H1 (cell line): ENCODE results near the gene ZMYM3. TPM values are rescaled to one million over a fixed set of nuclear protein-coding genes. Genes with fewer than 3 reads are reported as not detected.
"Not testable (repeated sequence)": the region's sequence is repeated elsewhere in the genome, so short reads cannot be mapped to it uniquely, and the experiment has no call there.

Experiments used
- CTCF ChIA-PET: fragments of 300-600 bp; sonication (Branson Sonifier 250); formaldehyde crosslinking; loops from one replicate; lab custom pipeline; 2021; ENCODE audit not compliant: partially characterized antibody; lab: Charles Lee
- POLR2A ChIA-PET: fragments of 300-600 bp; sonication (Branson Sonifier 250); formaldehyde crosslinking; loops from one replicate; lab custom pipeline; 2021; ENCODE audit warnings: inconsistent platforms; ENCODE audit not compliant: partially characterized antibody; lab: Charles Lee
- DNase-seq, 2 experiments: peaks; one replicate each; pipeline versions ENCODE4 v3.0.0 to v3.0.0-alpha.2; 2010 to 2022; ENCODE audit warnings: low spot score in 2 of 2, low read depth in 1 of 2, mixed read lengths in 1 of 2
- FAIRE-seq: peaks from 2 replicates; lab custom pipeline; 2011; peaks lifted over from hg19 to GRCh38; lab: Jason Lieb, UNC
- H2AFZ ChIP-seq: 2 replicates; pipeline ENCODE4 v1.8.1; 2012; ENCODE audit warnings: low read length, inconsistent platforms
- H2AK5ac ChIP-seq: 2 replicates; pipeline ENCODE4 v1.6.1; 2013; ENCODE audit warnings: low read depth, low read length
- H2BK120ac ChIP-seq: replicated peaks from 2 replicates; pipeline ENCODE3; 2013; ENCODE audit warnings: low read depth, low read length, inconsistent platforms
- H2BK12ac ChIP-seq: 2 replicates; pipeline ENCODE4 v1.6.1; 2013; ENCODE audit warnings: low read depth, low read length
- H2BK15ac ChIP-seq: 2 replicates; pipeline ENCODE4 v1.6.1; 2013; ENCODE audit warnings: low read length
- H2BK20ac ChIP-seq: 2 replicates; pipeline ENCODE4 v1.6.1; 2013; ENCODE audit warnings: low read length
- H2BK5ac ChIP-seq: 2 replicates; pipeline ENCODE4 v1.6.1; 2013; ENCODE audit warnings: low read depth, low read length
- H3K14ac ChIP-seq: 2 replicates; pipeline ENCODE4 v1.6.1; 2013; ENCODE audit warnings: inconsistent platforms; ENCODE audit not compliant: insufficient read length
- H3K18ac ChIP-seq: 2 replicates; pipeline ENCODE4 v1.6.1; 2013; ENCODE audit warnings: low read length; ENCODE audit errors: extremely low read depth
- H3K23ac ChIP-seq: 2 replicates; pipeline ENCODE4 v1.6.1; 2013; ENCODE audit warnings: inconsistent platforms; ENCODE audit not compliant: insufficient read length
- H3K23me2 ChIP-seq: 2 replicates; pipeline ENCODE4 v1.6.1; 2013; ENCODE audit warnings: low read depth, low read length
- H3K27ac ChIP-seq: 2 replicates; pipeline ENCODE4 v1.6.1; 2011; ENCODE audit warnings: low read depth, low read length, inconsistent platforms
- H3K27me3 ChIP-seq, 4 experiments: replicated peaks in 1 of 4; 1 replicate in 1 of 4; 2 replicates in 3 of 4; pipeline versions ENCODE4 v1.6.1 to v1.8.1; 2011 to 2013; ENCODE audit warnings: low read length in 3 of 4, mild to moderate bottlenecking in 3 of 4, inconsistent platforms in 2 of 4, mixed read lengths in 2 of 4, moderate library complexity in 1 of 4; ENCODE audit not compliant: control insufficient read depth in 3 of 4, insufficient read depth in 3 of 4; ENCODE audit errors: extremely low read depth in 1 of 4
- H3K36me3 ChIP-seq, 4 experiments: 2 replicates each; pipeline versions ENCODE4 v1.6.1 to v1.8.1; 2011 to 2013; ENCODE audit warnings: mild to moderate bottlenecking in 4 of 4, low read length in 3 of 4, moderate library complexity in 2 of 4, control low read depth in 1 of 4, inconsistent platforms in 1 of 4; ENCODE audit not compliant: insufficient read depth in 4 of 4, control insufficient read depth in 2 of 4
- H3K4ac ChIP-seq: replicated peaks from 2 replicates; pipeline ENCODE3; 2013; ENCODE audit warnings: low read length, low read depth, mixed read lengths, inconsistent platforms; ENCODE audit not compliant: insufficient read length
- H3K4me1 ChIP-seq, 4 experiments: replicated peaks in 1 of 4; 1 replicate in 1 of 4; 2 replicates in 3 of 4; pipeline versions ENCODE4 v1.6.1 to v1.8.1; 2011 to 2013; ENCODE audit warnings: low read length in 3 of 4, inconsistent platforms in 2 of 4, mixed read lengths in 1 of 4; ENCODE audit not compliant: insufficient read depth in 4 of 4, control insufficient read depth in 3 of 4
- H3K4me2 ChIP-seq, 2 experiments: 2 replicates each; pipeline versions ENCODE4 v1.6.1 to v1.8.1; 2011 to 2013; ENCODE audit warnings: low read depth in 2 of 2, low read length in 2 of 2, control low read depth in 1 of 2, inconsistent platforms in 1 of 2, mild to moderate bottlenecking in 1 of 2; ENCODE audit not compliant: insufficient read depth in 1 of 2
- H3K4me3 ChIP-seq, 4 experiments: fragments of 200-600, 300-600 bp in 1 of 4; sonication (generic), shearing (Covaris generic), sonication (Bioruptor Twin) in 1 of 4; 2 replicates each; pipeline versions ENCODE4 v1.5.1 to v1.8.1; 2011 to 2016; ENCODE audit warnings: low read length in 4 of 4, low read depth in 3 of 4, control low read depth in 2 of 4, inconsistent platforms in 2 of 4, mild to moderate bottlenecking in 2 of 4, mixed read lengths in 1 of 4, moderate library complexity in 1 of 4; ENCODE audit not compliant: insufficient read depth in 2 of 4; ENCODE audit errors: extremely low read depth in 1 of 4
- H3K56ac ChIP-seq: replicated peaks from 2 replicates; pipeline ENCODE3; 2013; ENCODE audit warnings: low read depth, mild to moderate bottlenecking, mixed read lengths, low read length, inconsistent platforms; ENCODE audit not compliant: insufficient read length
- H3K79me1 ChIP-seq: 2 replicates; pipeline ENCODE4 v1.6.1; 2013; ENCODE audit warnings: low read depth, low read length, control low read depth
- H3K79me2 ChIP-seq, 2 experiments: 2 replicates each; pipeline versions ENCODE4 v1.6.1 to v1.8.1; 2012 to 2013; ENCODE audit warnings: low read length in 2 of 2, mild to moderate bottlenecking in 2 of 2, inconsistent platforms in 1 of 2; ENCODE audit not compliant: insufficient read depth in 2 of 2, control insufficient read depth in 1 of 2
- H3K9ac ChIP-seq, 4 experiments: replicated peaks in 1 of 4; 1 replicate in 1 of 4; 2 replicates in 3 of 4; pipeline versions ENCODE4 v1.6.1 to v1.8.1; 2011 to 2013; ENCODE audit warnings: low read depth in 3 of 4, low read length in 3 of 4, control low read depth in 2 of 4, mild to moderate bottlenecking in 2 of 4, moderate library complexity in 2 of 4, inconsistent platforms in 1 of 4; ENCODE audit errors: extremely low read depth in 1 of 4
- H3K9me3 ChIP-seq, 2 experiments: 2 replicates each; pipeline versions ENCODE4 v1.6.1 to v1.8.1; 2012 to 2013; ENCODE audit warnings: mild to moderate bottlenecking in 2 of 2, moderate library complexity in 2 of 2, control low read depth in 1 of 2, inconsistent platforms in 1 of 2, low read depth in 1 of 2, low read length in 1 of 2, mixed read lengths in 1 of 2; ENCODE audit not compliant: insufficient read depth in 2 of 2
- H4K20me1 ChIP-seq, 2 experiments: replicated peaks in 1 of 2; 2 replicates each; pipeline versions ENCODE3 to v1.8.1; 2011 to 2013; ENCODE audit warnings: inconsistent platforms in 2 of 2, low read length in 2 of 2, mild to moderate bottlenecking in 1 of 2; ENCODE audit not compliant: insufficient read depth in 2 of 2, control insufficient read depth in 1 of 2
- H4K5ac ChIP-seq: 2 replicates; pipeline ENCODE4 v1.6.1; 2013; ENCODE audit warnings: low read length, low read depth, mixed read lengths, inconsistent platforms; ENCODE audit not compliant: insufficient read length
- H4K8ac ChIP-seq: 2 replicates; pipeline ENCODE4 v1.8.0; 2013; ENCODE audit warnings: mild to moderate bottlenecking, moderate library complexity, low read length, inconsistent platforms; ENCODE audit not compliant: insufficient read depth; ENCODE audit errors: extremely low read depth
- H4K91ac ChIP-seq: replicated peaks from 2 replicates; pipeline ENCODE3; 2013; ENCODE audit warnings: low read length, mixed read lengths, inconsistent platforms; ENCODE audit not compliant: insufficient read length
- WGBS, 2 experiments: shearing (Covaris generic) in 1 of 2; methylation state at CpG; one replicate each; pipeline versions ENCODE4 v1.1.6 to v1.1.7; 2013 to 2015; ENCODE audit warnings: low lambda C conversion rate in 2 of 2, mixed read lengths in 2 of 2, inconsistent platforms in 1 of 2, low coverage in 1 of 2, missing lambda C conversion rate in 1 of 2; ENCODE audit not compliant: insufficient replicate concordance in 2 of 2, insufficient coverage in 1 of 2, insufficient read length in 1 of 2; ENCODE audit errors: extremely low coverage in 1 of 2, missing lambda C conversion rate in 1 of 2; 5-methylcytosine and 5-hydroxymethylcytosine counted together
- polyA plus RNA-seq, 7 experiments: library from polyadenylated mRNA; depleted of rRNA in 3 of 7; stranded (reverse) in 5 of 7; unstranded in 2 of 7; fragments of >200 nt in 5 of 7; fragments of 200-250 nt in 2 of 7; gene quantifications; 1 replicate in 5 of 7; 2 replicates in 1 of 7; 4 replicates in 1 of 7; pipeline versions ENCODE4 v1.2.1 to v1.2.3, GENCODE V29; 2011 to 2013; ENCODE audit warnings: missing spikeins in 2 of 7, mixed read lengths in 2 of 7
- total RNA-seq: library from RNA; stranded (reverse); fragmentation: NEBNext Ultra II Directional; extraction: Animal tissue kit (Norgen Biotek cat#: 25700); gene quantifications from 2 replicates; pipeline ENCODE4 v1.2.1, GENCODE V29; 2021

Gene ZMYM3
- total and polyA plus RNA-seq, 2 of the 8 experiments (the other 6 are each of a cell fraction or from before 2014, with no cell fraction given) = 56.7 to 82.0 TPM

DNA sequence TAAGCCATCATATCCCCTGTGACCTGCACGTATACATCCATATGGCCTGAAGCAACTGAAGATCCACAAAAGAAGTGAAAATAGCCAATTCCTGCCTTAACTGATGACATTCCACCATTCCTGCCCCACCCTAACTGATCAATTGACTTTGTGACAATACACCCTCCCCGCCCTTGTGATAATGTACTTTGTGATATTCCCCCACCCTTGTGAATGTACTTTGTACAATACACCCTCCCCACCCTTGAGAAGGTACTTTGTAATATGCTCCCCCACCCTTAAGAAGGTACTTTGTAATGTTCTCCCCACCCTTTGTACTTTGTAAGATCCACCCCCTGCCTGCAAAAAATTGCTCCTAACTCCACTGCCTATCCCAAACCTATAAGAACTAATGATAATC, 18.4 kb upstream of the ZMYM3 start:
- H3K23ac ChIP-seq, H2BK12ac ChIP-seq, H3K14ac ChIP-seq, H3K36me3 ChIP-seq, H3K4me3 ChIP-seq, POLR2A ChIA-PET, H4K91ac ChIP-seq, H4K5ac ChIP-seq, H2BK20ac ChIP-seq, H3K23me2 ChIP-seq, H3K27me3 ChIP-seq, H3K79me1 ChIP-seq, CTCF ChIA-PET, H3K18ac ChIP-seq, H3K27ac ChIP-seq, H4K20me1 ChIP-seq, H3K9me3 ChIP-seq, H3K56ac ChIP-seq, FAIRE-seq, H2AFZ ChIP-seq, H2BK120ac ChIP-seq, H3K4me2 ChIP-seq, H2BK15ac ChIP-seq, H3K4me1 ChIP-seq, DNase-seq, H3K9ac ChIP-seq, H2AK5ac ChIP-seq, H3K4ac ChIP-seq, H2BK5ac ChIP-seq, H4K8ac ChIP-seq, H3K79me2 ChIP-seq: not testable (repeated sequence)
- 100% methylated on average over 1 of the region's 2 CpGs; no CpG with 5 or more reads in 1 of the 2 experiments for WGBS, 2 experiments
